ENCODE measurements around the gene EGFLAM.

DNA sequence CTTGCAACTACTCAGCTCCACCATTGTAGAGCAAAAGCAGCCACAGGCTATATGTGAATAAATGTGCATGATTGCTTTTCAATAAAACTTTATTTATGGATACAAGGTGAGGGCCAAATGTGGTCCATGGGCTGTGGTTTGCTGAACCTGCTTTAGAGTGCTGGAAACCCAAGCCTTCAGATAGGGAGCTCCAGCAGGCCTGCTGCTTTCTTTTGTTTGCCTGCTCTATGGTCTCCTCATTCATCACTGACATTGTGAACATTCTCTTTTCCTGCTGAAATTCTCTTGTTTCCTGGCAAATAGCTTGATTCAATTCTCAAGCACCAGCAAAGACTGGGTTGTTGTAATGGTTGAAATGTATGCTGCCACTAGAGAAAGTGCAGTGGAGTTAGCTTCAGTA is 26.0 kb downstream of the EGFLAM start:
- TF ChIP-seq, protein P1, sequence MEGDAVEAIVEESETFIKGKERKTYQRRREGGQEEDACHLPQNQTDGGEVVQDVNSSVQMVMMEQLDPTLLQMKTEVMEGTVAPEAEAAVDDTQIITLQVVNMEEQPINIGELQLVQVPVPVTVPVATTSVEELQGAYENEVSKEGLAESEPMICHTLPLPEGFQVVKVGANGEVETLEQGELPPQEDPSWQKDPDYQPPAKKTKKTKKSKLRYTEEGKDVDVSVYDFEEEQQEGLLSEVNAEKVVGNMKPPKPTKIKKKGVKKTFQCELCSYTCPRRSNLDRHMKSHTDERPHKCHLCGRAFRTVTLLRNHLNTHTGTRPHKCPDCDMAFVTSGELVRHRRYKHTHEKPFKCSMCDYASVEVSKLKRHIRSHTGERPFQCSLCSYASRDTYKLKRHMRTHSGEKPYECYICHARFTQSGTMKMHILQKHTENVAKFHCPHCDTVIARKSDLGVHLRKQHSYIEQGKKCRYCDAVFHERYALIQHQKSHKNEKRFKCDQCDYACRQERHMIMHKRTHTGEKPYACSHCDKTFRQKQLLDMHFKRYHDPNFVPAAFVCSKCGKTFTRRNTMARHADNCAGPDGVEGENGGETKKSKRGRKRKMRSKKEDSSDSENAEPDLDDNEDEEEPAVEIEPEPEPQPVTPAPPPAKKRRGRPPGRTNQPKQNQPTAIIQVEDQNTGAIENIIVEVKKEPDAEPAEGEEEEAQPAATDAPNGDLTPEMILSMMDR (IDR thresholded peaks at IDR 0.05): no peak
- TF ChIP-seq POLR2A (IDR thresholded peaks at IDR 0.05): no peak
- no peak for TF ChIP-seq EP300 (IDR thresholded peaks at IDR 0.05)
- TF ChIP-seq POLR2AphosphoS5 (IDR thresholded peaks at IDR 0.05): no peak
